OCI-LY3 (cell line): ENCODE results near the gene CES4A.

Experiments used
- CTCF ChIP-seq: fragments of 200-600, 300-600 bp; sonication (generic); IDR thresholded peaks from 2 replicates; pipeline ENCODE4 v1.5.1; 2014; ENCODE audit warnings: antibody characterized with exemption, low read length, low read depth
- EZH2phosphoT487 ChIP-seq: fragments of 200-600 bp; shearing (Covaris generic); IDR thresholded peaks from 2 replicates; pipeline ENCODE4 v1.6.1; 2018; ENCODE audit warnings: antibody characterized with exemption, mixed run types, low read depth

GRCh38 chr16:67011274-67011673 is 22.9 kb downstream of the CES4A start:
- TF ChIP-seq CTCF (no peak), EZH2phosphoT487 (no peak)
